IMR-90 (cell line): ENCODE measurements around the gene CEP128.

Source experiments
- BHLHE40 ChIP-seq: fragments of 150-350 bp; IDR thresholded peaks from 2 replicates; pipeline ENCODE4 v1.6.1; 2016; ENCODE audit warnings: mild to moderate bottlenecking, low read depth, low read length
- CEBPB ChIP-seq: IDR thresholded peaks from 2 replicates; pipeline ENCODE4 v1.6.1; 2012; ENCODE audit warnings: low read depth, low read length, improper control_type of control experiment
- FOS ChIP-seq: fragments of 150-350 bp; IDR thresholded peaks from 2 replicates; pipeline ENCODE4 v1.6.1; 2016; ENCODE audit warnings: low read depth, low read length
- MAFK ChIP-seq: IDR thresholded peaks from 2 replicates; pipeline ENCODE4 v1.6.1; 2012; ENCODE audit warnings: low read depth, low read length, improper control_type of control experiment
- MXI1 ChIP-seq: IDR thresholded peaks from 2 replicates; pipeline ENCODE4 v1.6.1; 2012; ENCODE audit warnings: low read depth, mild to moderate bottlenecking, low read length, moderate library complexity, borderline replicate concordance
- NFE2L2 ChIP-seq: fragments of 150-350 bp; IDR thresholded peaks from 2 replicates; pipeline ENCODE4 v1.6.1; 2016; ENCODE audit warnings: low read depth, mild to moderate bottlenecking, low read length
- POLR2A ChIP-seq: IDR thresholded peaks from 2 replicates; pipeline ENCODE4 v1.6.1; 2012; ENCODE audit warnings: mild to moderate bottlenecking, low read depth, low read length
- RAD21 ChIP-seq: IDR thresholded peaks from 2 replicates; pipeline ENCODE4 v1.6.1; 2012; ENCODE audit warnings: low read length, improper control_type of control experiment
- RCOR1 ChIP-seq: IDR thresholded peaks from 2 replicates; pipeline ENCODE4 v1.6.1; 2012; ENCODE audit warnings: mild to moderate bottlenecking, low read length, improper control_type of control experiment; ENCODE audit not compliant: insufficient replicate concordance
- RFX5 ChIP-seq: IDR thresholded peaks from 2 replicates; pipeline ENCODE4 v1.8.0; 2012; ENCODE audit warnings: low read depth, mild to moderate bottlenecking, low read length, moderate library complexity
- SMC3 ChIP-seq: fragments of 150-350 bp; IDR thresholded peaks from 2 replicates; pipeline ENCODE4 v1.6.1; 2016; ENCODE audit warnings: low read depth, mild to moderate bottlenecking, antibody characterized with exemption, low read length, moderate library complexity
- TF ChIP-seq, protein P1 (sequence below): conservative IDR thresholded peaks from 2 replicates; pipeline ENCODE4 v1.5.1; 2012; ENCODE audit warnings: mild to moderate bottlenecking, low read depth, low read length, improper control_type of control experiment
- TF ChIP-seq, protein P2 (sequence below): fragments of 150-350 bp; IDR thresholded peaks from 2 replicates; pipeline ENCODE4 v1.6.1; 2016; ENCODE audit warnings: low read depth, mild to moderate bottlenecking, low read length, moderate library complexity, borderline replicate concordance
- TF ChIP-seq, protein P3 (sequence below): fragments of 150-350 bp; IDR thresholded peaks from 2 replicates; pipeline ENCODE4 v1.6.1; 2017; ENCODE audit warnings: mild to moderate bottlenecking, antibody characterized with exemption, low read length, low read depth

DNA sequence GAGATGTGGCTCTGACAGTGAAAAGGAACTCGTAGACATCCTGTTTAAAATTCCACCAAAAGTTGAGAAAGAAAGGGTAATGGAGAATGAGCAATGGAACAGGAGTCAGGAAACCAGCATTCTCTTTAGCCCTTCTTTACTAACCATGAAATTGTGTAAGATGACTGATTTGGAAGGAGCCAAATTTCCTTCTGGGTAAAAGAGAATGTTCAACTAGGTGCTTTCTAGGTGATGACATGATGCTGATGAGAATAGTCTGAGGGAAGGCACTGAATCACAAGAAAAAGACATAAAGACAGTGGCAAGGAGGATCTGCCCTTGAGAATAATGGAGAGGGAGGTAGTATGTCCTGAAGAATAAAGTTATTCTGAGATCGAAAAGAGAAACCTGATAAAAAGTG, 16.1 kb upstream of the CEP128 start:
- TF ChIP-seq BHLHE40 (no peak), POLR2A (no peak), CEBPB (no peak), RCOR1 (no peak), RFX5 (no peak), NFE2L2 (no peak), FOS (no peak), MXI1 (no peak), RAD21 (no peak), SMC3 (no peak), MAFK (no peak)
- TF ChIP-seq, protein P1, sequence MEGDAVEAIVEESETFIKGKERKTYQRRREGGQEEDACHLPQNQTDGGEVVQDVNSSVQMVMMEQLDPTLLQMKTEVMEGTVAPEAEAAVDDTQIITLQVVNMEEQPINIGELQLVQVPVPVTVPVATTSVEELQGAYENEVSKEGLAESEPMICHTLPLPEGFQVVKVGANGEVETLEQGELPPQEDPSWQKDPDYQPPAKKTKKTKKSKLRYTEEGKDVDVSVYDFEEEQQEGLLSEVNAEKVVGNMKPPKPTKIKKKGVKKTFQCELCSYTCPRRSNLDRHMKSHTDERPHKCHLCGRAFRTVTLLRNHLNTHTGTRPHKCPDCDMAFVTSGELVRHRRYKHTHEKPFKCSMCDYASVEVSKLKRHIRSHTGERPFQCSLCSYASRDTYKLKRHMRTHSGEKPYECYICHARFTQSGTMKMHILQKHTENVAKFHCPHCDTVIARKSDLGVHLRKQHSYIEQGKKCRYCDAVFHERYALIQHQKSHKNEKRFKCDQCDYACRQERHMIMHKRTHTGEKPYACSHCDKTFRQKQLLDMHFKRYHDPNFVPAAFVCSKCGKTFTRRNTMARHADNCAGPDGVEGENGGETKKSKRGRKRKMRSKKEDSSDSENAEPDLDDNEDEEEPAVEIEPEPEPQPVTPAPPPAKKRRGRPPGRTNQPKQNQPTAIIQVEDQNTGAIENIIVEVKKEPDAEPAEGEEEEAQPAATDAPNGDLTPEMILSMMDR: no peak
- TF ChIP-seq, protein P2, sequence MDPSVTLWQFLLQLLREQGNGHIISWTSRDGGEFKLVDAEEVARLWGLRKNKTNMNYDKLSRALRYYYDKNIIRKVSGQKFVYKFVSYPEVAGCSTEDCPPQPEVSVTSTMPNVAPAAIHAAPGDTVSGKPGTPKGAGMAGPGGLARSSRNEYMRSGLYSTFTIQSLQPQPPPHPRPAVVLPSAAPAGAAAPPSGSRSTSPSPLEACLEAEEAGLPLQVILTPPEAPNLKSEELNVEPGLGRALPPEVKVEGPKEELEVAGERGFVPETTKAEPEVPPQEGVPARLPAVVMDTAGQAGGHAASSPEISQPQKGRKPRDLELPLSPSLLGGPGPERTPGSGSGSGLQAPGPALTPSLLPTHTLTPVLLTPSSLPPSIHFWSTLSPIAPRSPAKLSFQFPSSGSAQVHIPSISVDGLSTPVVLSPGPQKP: no peak
- TF ChIP-seq, protein P3, sequence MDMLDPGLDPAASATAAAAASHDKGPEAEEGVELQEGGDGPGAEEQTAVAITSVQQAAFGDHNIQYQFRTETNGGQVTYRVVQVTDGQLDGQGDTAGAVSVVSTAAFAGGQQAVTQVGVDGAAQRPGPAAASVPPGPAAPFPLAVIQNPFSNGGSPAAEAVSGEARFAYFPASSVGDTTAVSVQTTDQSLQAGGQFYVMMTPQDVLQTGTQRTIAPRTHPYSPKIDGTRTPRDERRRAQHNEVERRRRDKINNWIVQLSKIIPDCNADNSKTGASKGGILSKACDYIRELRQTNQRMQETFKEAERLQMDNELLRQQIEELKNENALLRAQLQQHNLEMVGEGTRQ: no peak
